Lower lobe of right lung (tissue), 2 donors: ENCODE measurements around the gene GRIK4. TPM values are rescaled to one million over a fixed set of nuclear protein-coding genes. Genes with fewer than 3 reads are reported as not detected.

ENCODE experiments used
- ATAC-seq, 2 donors: fragments of 200-7000 bp; cut with Tn5 transposase; one replicate each; pipeline ENCODE4 v1.9.1; 2020 to 2022; ENCODE audit warnings: mild to moderate bottlenecking in 2 of 2, moderate library complexity in 2 of 2
- DNase-seq: peaks from one replicate; pipeline ENCODE4 v3.0.0-alpha.2; 2020
- H3K27ac ChIP-seq: fragments of 200-600 bp; one replicate; pipeline ENCODE4 v1.8.0; 2022
- H3K27me3 ChIP-seq: fragments of 200-600 bp; one replicate; pipeline ENCODE4 v1.8.0; 2022; ENCODE audit warnings: low read depth
- H3K36me3 ChIP-seq: fragments of 200-600 bp; one replicate; pipeline ENCODE4 v1.8.0; 2022; ENCODE audit warnings: mild to moderate bottlenecking
- H3K4me1 ChIP-seq: fragments of 200-600 bp; one replicate; pipeline ENCODE4 v1.8.0; 2022
- H3K4me3 ChIP-seq: fragments of 200-600 bp; one replicate; pipeline ENCODE4 v1.8.0; 2022; ENCODE audit warnings: mild to moderate bottlenecking
- H3K9me3 ChIP-seq: fragments of 200-600 bp; one replicate; pipeline ENCODE4 v1.8.0; 2022
- CTCF ChIP-seq: fragments of 200-600 bp; IDR thresholded peaks from one replicate; pipeline ENCODE4 v1.8.0; 2022; ENCODE audit warnings: antibody characterized with exemption, mild to moderate bottlenecking
- intact Hi-C: fragments of 100-400 bp; cut with DNase I; formaldehyde crosslinking; loops from one replicate; pipeline ENCODE4 v1.11.0; 2022
- total RNA-seq: library from RNA; stranded (reverse); fragmentation: NEBNext Ultra II Directional; extraction: Animal tissue kit (Norgen Biotek cat#: 25700); gene quantifications from one replicate; pipeline ENCODE4 v1.2.1, GENCODE V29; 2021
- donor health status: DM: no; HTN: yes; CAD: no; lungs with severe emphysema.

The GRIK4 gene
- total RNA-seq, 1 donor from 2014 or later: 2.2 TPM

- Histone ChIP-seq H3K27me3 (no peaks in the 10 kb centered on the region), H3K9me3 (no peaks in the 10 kb centered on the region), H3K4me3 (no peak overlapping the region), H3K4me1 (no peaks in the 10 kb centered on the region), H3K36me3 (no peaks in the 10 kb centered on the region), H3K27ac (no peak overlapping the region)
- ATAC-seq (no peak), DNase-seq (no peak)
- intact Hi-C loops: no loop called here
- TF ChIP-seq CTCF: no peak
These were observed 348.2 kb downstream of the GRIK4 start for GRCh38 chr11:120859552-120860295.

- no peak for DNase-seq
These were observed 351.8 kb downstream of the GRIK4 start for GRCh38 chr11:120863359-120863758.

GRCh38 chr11:120867024-120867423, 355.5 kb downstream of the GRIK4 start:
- Histone ChIP-seq H3K4me1 (no peaks in the 10 kb centered on the region), H3K4me3 (no peak overlapping the region), H3K9me3 (no peaks in the 10 kb centered on the region), H3K36me3 (no peaks in the 10 kb centered on the region), H3K27ac (no peak overlapping the region), H3K27me3 (no peaks in the 10 kb centered on the region)
- DNase-seq: no peak
- intact Hi-C loops: no loop called here
- no peak for TF ChIP-seq CTCF
- no peak for ATAC-seq

More at GRCh38 chr11:120863359-120863758, 351.8 kb downstream of the GRIK4 start:
- ATAC-seq: no peak
- H3K36me3 ChIP-seq: no peaks in the 10 kb centered on the region
- intact Hi-C loops: no loop called here
- no peak overlapping the region for H3K4me3 ChIP-seq
- H3K27me3 ChIP-seq: no peaks in the 10 kb centered on the region
- no peaks in the 10 kb centered on the region for H3K9me3 ChIP-seq
- no peak overlapping the region for H3K27ac ChIP-seq
- H3K4me1 ChIP-seq: no peaks in the 10 kb centered on the region
- TF ChIP-seq CTCF: no peak

GRCh38 chr11:120867531-120867930, 356.0 kb downstream of the GRIK4 start:
- no peak for DNase-seq
- no peak for TF ChIP-seq CTCF
- no peaks in the 10 kb centered on the region for H3K4me1 ChIP-seq
- intact Hi-C loops: no loop called here
- H3K4me3 ChIP-seq: no peak overlapping the region
- H3K9me3 ChIP-seq: no peaks in the 10 kb centered on the region
- no peaks in the 10 kb centered on the region for H3K27me3 ChIP-seq
- no peaks in the 10 kb centered on the region for H3K36me3 ChIP-seq
- no peak for ATAC-seq
- no peak overlapping the region for H3K27ac ChIP-seq

GRCh38 chr11:120867988-120868387, 356.4 kb downstream of the GRIK4 start:
- H3K4me3 ChIP-seq: no peak overlapping the region
- no peaks in the 10 kb centered on the region for H3K27me3 ChIP-seq
- no peaks in the 10 kb centered on the region for H3K4me1 ChIP-seq
- H3K36me3 ChIP-seq: no peaks in the 10 kb centered on the region
- H3K27ac ChIP-seq: no peak overlapping the region
- H3K9me3 ChIP-seq: no peaks in the 10 kb centered on the region
- intact Hi-C loops: no loop called here
- TF ChIP-seq CTCF: no peak
- no peak for DNase-seq
- ATAC-seq: no peak
